Measurements from ENCODE around the gene CPTP. TPM values are rescaled to one million over a fixed set of nuclear protein-coding genes. Genes with fewer than 3 reads are reported as not detected.
A peak's percentile ranks its signal among the peaks of the same experiment; 100 is the strongest.

The CPTP gene
- total and polyA plus RNA-seq, 2 of the 13 experiments (the other 11 are each of a cell fraction or from before 2014, with no cell fraction given): 5.5 to 9.3 TPM

DNA sequence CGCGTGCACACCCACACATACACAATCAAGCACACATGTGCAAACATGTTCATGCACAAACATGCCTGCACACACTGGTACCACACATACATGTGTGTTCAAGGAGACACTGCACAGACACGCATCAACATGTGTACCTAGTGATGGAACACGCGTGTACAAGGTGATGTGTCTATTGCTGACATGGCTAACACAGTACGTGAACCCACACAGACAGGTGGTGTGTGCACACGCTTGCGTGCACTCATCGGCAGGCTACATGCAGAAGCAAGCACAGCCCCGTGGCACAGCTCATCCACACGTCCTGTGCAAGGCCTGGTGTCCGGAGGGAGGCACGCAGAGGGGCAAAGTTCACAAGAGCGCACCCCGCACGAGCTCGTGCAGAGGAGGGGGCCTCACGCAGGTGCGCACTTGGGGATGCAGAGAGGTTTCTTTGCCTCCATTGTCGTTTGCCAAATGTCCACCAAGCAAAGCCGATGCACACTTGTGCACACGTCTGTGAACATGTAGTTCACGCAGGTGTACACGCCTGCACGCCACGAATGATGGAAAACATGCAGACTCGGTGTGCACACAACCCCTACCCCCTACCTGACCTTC lies 17.8 kb upstream of the CPTP start (continued):
- TF ChIP-seq ZNF281 (CRISPR knock-in tag; IDR thresholded peaks at IDR 0.05; ENCODE audit: borderline replicate concordance) (peak; percentile 29; the same call in 1 of the 2 replicates), THAP11 (CRISPR knock-in tag; IDR thresholded peaks at IDR 0.05) (peak; percentile 62), ZNF841 (CRISPR knock-in tag; IDR thresholded peaks at IDR 0.05; ENCODE audit: borderline replicate concordance) (no peak), ZSCAN29 (CRISPR knock-in tag; conservative IDR thresholded peaks at IDR 0.05) (no peak; the same call in 1 of the 2 replicates), GATAD1 (CRISPR knock-in tag; IDR thresholded peaks at IDR 0.05) (0 out of 2 replicates have a peak, but pooled peaks have one; percentile 30), ZNF468 (CRISPR knock-in tag; IDR thresholded peaks at IDR 0.05) (0 out of 2 replicates have a peak, but pooled peaks have one; percentile 36), CREM (IDR thresholded peaks at IDR 0.05) (no peak), CREM (CRISPR knock-in tag; IDR thresholded peaks at IDR 0.05) (no peak), ZNF556 (CRISPR knock-in tag; IDR thresholded peaks at IDR 0.05; ENCODE audit: borderline replicate concordance) (peak; percentile 9; the same call in 1 of the 2 replicates), NCOR1 (IDR thresholded peaks at IDR 0.05; ENCODE audit: borderline replicate concordance, low read length) (peak; percentile 43; the same call in 1 of the 2 replicates), ZNF33B (CRISPR knock-in tag; IDR thresholded peaks at IDR 0.05) (no peak), ZNF263 (CRISPR knock-in tag; IDR thresholded peaks at IDR 0.05) (peak; percentile 59; the same call in 1 of the 2 replicates), ZNF121 (CRISPR knock-in tag; IDR thresholded peaks at IDR 0.05) (peak; percentile 10; the same call in 1 of the 2 replicates), SPEN (CRISPR knock-in tag; IDR thresholded peaks at IDR 0.05; ENCODE audit: low read depth) (peak; percentile 71; the same call in 1 of the 2 replicates), MYPOP (CRISPR knock-in tag; IDR thresholded peaks at IDR 0.05) (no peak), KLF16 (CRISPR knock-in tag; IDR thresholded peaks at IDR 0.05) (peak in 1 of 2 experiments; percentile 66; a peak in 1 of 4 replicates), ZNF317 (CRISPR knock-in tag; IDR thresholded peaks at IDR 0.05) (no peak), REPIN1 (CRISPR knock-in tag; IDR thresholded peaks at IDR 0.05; ENCODE audit: borderline replicate concordance, low read depth) (peak; percentile 62; the same call in 1 of the 2 replicates), ZMAT3 (CRISPR knock-in tag; conservative IDR thresholded peaks at IDR 0.05) (peak; percentile 64; the same call in 1 of the 2 replicates), TMF1 (CRISPR knock-in tag; IDR thresholded peaks at IDR 0.05; ENCODE audit: low read depth) (0 out of 2 replicates have a peak, but pooled peaks have one; percentile 45), ZNF598 (CRISPR knock-in tag; IDR thresholded peaks at IDR 0.05; ENCODE audit: borderline replicate concordance) (0 out of 2 replicates have a peak, but pooled peaks have one; percentile 68)
- TF ChIP-seq, protein P1, sequence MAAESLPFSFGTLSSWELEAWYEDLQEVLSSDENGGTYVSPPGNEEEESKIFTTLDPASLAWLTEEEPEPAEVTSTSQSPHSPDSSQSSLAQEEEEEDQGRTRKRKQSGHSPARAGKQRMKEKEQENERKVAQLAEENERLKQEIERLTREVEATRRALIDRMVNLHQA (CRISPR knock-in tag; IDR thresholded peaks at IDR 0.05): no peak
- TF ChIP-seq, protein P2, sequence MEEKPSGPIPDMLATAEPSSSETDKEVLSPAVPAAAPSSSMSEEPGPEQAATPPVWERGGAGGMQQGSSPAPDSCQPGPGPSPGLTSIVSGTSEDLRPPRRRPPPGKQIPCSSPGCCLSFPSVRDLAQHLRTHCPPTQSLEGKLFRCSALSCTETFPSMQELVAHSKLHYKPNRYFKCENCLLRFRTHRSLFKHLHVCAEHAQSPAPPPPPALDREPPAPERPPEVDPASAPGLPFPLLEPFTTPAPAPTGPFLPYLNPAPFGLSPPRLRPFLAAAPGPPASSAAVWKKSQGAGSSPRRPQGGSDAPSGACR (CRISPR knock-in tag; IDR thresholded peaks at IDR 0.05): peak; percentile 77; the same call in 1 of the 2 replicates
- TF ChIP-seq, protein P3, sequence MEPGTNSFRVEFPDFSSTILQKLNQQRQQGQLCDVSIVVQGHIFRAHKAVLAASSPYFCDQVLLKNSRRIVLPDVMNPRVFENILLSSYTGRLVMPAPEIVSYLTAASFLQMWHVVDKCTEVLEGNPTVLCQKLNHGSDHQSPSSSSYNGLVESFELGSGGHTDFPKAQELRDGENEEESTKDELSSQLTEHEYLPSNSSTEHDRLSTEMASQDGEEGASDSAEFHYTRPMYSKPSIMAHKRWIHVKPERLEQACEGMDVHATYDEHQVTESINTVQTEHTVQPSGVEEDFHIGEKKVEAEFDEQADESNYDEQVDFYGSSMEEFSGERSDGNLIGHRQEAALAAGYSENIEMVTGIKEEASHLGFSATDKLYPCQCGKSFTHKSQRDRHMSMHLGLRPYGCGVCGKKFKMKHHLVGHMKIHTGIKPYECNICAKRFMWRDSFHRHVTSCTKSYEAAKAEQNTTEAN (CRISPR knock-in tag; conservative IDR thresholded peaks at IDR 0.05): 0 out of 2 replicates have a peak, but pooled peaks have one; percentile 37
